ENCODE measurements around the gene P2RX1. TPM values are rescaled to one million over a fixed set of nuclear protein-coding genes. Genes with fewer than 3 reads are reported as not detected.

Gene P2RX1
- polyA plus RNA-seq, 1 donor: 97.1 TPM

- no peaks in the 10 kb centered on the region for H3K9me3 ChIP-seq (ENCODE audit: control insufficient read depth, low read depth, low read length)
- no peaks in the 10 kb centered on the region for H3K27me3 ChIP-seq (ENCODE audit: control insufficient read depth, insufficient read depth, low read length)
- H3K36me3 ChIP-seq (ENCODE audit: control insufficient read depth, insufficient read depth, low read length): peaks cover 7% of the 10 kb centered on the region
- H3K27ac ChIP-seq (ENCODE audit: low read length): no peak overlapping the region
- DNase-seq: no peak
- WGBS (ENCODE audit: insufficient coverage, low lambda C conversion rate): no CpG with 5 or more reads among the region's 4 CpGs
- H3K4me3 ChIP-seq (ENCODE audit: low read length): no peak overlapping the region
- peaks cover 4% of the 10 kb centered on the region for H3K4me1 ChIP-seq (ENCODE audit: control insufficient read depth, insufficient read depth, low read length)
These were observed 9.4 kb downstream of the P2RX1 start for GRCh38 chr17:3906881-3907280.

- H3K4me1 ChIP-seq (ENCODE audit: control insufficient read depth, insufficient read depth, low read length): no peaks in the 10 kb centered on the region
- DNase-seq: no peak
- no peaks in the 10 kb centered on the region for H3K9me3 ChIP-seq (ENCODE audit: control insufficient read depth, low read depth, low read length)
- no peaks in the 10 kb centered on the region for H3K27me3 ChIP-seq (ENCODE audit: control insufficient read depth, insufficient read depth, low read length)
- no peak overlapping the region for H3K4me3 ChIP-seq (ENCODE audit: low read length)
- H3K27ac ChIP-seq (ENCODE audit: low read length): no peak overlapping the region
- WGBS (ENCODE audit: insufficient coverage, low lambda C conversion rate): no CpG with 5 or more reads among the region's 11 CpGs
- H3K36me3 ChIP-seq (ENCODE audit: control insufficient read depth, insufficient read depth, low read length): peaks cover 4% of the 10 kb centered on the region
These were observed 11.2 kb downstream of the P2RX1 start for GRCh38 chr17:3905017-3905520.

- Histone ChIP-seq H3K4me3 (ENCODE audit: low read length) (no peak overlapping the region), H3K4me1 (ENCODE audit: control insufficient read depth, insufficient read depth, low read length) (no peaks in the 10 kb centered on the region), H3K27ac (ENCODE audit: low read length) (no peak overlapping the region), H3K36me3 (ENCODE audit: control insufficient read depth, insufficient read depth, low read length) (peaks cover 4% of the 10 kb centered on the region), H3K9me3 (ENCODE audit: control insufficient read depth, low read depth, low read length) (no peaks in the 10 kb centered on the region), H3K27me3 (ENCODE audit: control insufficient read depth, insufficient read depth, low read length) (no peaks in the 10 kb centered on the region)
- no CpG with 5 or more reads among the region's 15 CpGs for WGBS (ENCODE audit: insufficient coverage, low lambda C conversion rate)
- no peak for DNase-seq
These were observed 11.8 kb downstream of the P2RX1 start for GRCh38 chr17:3904501-3904900.

DNA sequence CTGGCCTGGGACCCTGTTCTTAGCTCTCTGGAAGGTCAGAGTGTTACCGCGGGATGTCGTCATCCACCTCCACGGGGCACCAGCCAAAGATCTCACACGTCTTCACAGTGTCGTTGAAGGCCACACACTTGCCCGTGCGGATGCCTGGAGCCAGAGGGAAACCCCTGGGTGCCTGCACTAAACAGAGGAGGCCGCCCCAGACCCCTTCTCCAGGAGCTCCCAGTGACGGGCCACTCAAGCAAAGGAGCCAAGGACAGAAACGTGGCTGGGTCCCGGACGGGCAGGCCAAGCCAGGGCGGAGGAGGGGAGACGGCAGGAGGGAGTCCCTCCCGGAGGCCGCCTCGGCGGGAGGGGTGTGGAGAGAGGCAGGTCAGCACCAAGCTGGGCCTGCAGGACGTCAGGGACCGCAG lies 12.4 kb downstream of the P2RX1 start:
- DNase-seq: no peak
- Histone ChIP-seq H3K4me3 (ENCODE audit: low read length) (no peak overlapping the region), H3K4me1 (ENCODE audit: control insufficient read depth, insufficient read depth, low read length) (no peaks in the 10 kb centered on the region), H3K36me3 (ENCODE audit: control insufficient read depth, insufficient read depth, low read length) (peaks cover 4% of the 10 kb centered on the region), H3K9me3 (ENCODE audit: control insufficient read depth, low read depth, low read length) (no peaks in the 10 kb centered on the region), H3K27ac (ENCODE audit: low read length) (no peak overlapping the region), H3K27me3 (ENCODE audit: control insufficient read depth, insufficient read depth, low read length) (no peaks in the 10 kb centered on the region)
- 60% methylated on average over 1 of the region's 21 CpGs for WGBS (ENCODE audit: insufficient coverage, low lambda C conversion rate)

DNA sequence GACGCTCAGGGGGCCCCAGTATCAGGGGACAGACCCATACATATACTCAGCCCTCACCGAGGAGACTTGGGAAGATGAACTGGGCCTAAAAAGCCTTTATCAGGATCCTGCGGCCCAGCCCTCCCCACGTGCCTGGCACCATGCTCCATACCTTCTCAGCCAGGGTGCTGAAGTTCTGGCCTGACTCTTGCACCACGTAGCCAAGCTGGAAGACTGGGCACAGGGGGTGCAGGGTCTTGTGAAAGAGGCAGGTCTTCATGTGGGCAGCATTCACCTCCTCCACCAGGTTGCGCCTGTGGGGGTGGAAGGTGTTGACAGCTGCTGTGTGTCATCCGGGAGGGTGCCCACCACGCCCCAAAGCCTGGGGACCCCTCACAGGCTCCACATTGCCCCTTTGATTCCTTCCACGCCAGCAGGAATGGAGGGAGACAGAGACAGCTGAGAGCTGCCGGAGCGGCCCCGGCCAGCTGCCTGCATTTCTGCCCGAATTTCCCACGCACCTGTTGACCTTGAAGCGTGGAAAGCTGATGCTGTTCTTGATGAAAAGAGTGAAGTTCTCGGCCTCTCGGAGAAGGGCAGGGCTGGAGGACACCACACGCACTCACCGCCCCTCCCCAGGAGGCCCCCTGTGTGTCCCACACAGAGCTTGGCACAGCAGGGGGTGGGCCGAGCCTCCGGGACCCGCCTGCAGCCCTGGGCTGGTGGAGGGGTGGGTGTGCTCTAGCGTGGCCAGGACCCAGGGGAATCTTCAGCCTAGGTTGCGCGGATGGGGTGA lies 13.0 kb downstream of the P2RX1 start:
- Histone ChIP-seq H3K4me1 (ENCODE audit: control insufficient read depth, insufficient read depth, low read length) (no peaks in the 10 kb centered on the region), H3K9me3 (ENCODE audit: control insufficient read depth, low read depth, low read length) (no peaks in the 10 kb centered on the region), H3K4me3 (ENCODE audit: low read length) (no peak overlapping the region), H3K27me3 (ENCODE audit: control insufficient read depth, insufficient read depth, low read length) (no peaks in the 10 kb centered on the region), H3K27ac (ENCODE audit: low read length) (no peak overlapping the region), H3K36me3 (ENCODE audit: control insufficient read depth, insufficient read depth, low read length) (peaks cover 9% of the 10 kb centered on the region)
- no peak for DNase-seq
- no CpG with 5 or more reads among the region's 25 CpGs for WGBS (ENCODE audit: insufficient coverage, low lambda C conversion rate)

DNA sequence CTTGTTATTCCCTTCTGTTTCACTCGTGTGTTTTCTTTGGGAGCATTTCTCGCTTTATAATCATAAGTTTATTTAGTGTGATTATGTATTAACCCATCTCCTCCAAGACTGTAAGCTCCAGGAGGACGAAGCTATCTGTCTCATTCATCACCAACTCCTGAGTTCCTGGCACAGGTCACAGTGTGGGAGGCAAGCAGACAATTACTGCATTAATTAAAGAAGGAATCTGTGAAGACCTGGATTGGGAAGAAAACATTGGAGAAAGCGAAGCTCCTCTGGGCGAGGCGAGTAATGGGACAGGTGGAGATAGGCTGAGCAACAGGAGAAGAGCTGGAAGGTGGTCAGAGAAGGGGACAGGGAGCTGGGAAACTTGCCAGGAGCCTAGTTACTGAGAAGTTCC lies 15.6 kb downstream of the P2RX1 start:
- H3K36me3 ChIP-seq (ENCODE audit: control insufficient read depth, insufficient read depth, low read length): peaks cover 16% of the 10 kb centered on the region
- no peak for DNase-seq
- no peak overlapping the region for H3K4me3 ChIP-seq (ENCODE audit: low read length)
- H3K27me3 ChIP-seq (ENCODE audit: control insufficient read depth, insufficient read depth, low read length): no peaks in the 10 kb centered on the region
- 100% methylated on average over 3 of the region's 6 CpGs for WGBS (ENCODE audit: insufficient coverage, low lambda C conversion rate)
- H3K9me3 ChIP-seq (ENCODE audit: control insufficient read depth, low read depth, low read length): no peaks in the 10 kb centered on the region
- H3K4me1 ChIP-seq (ENCODE audit: control insufficient read depth, insufficient read depth, low read length): no peaks in the 10 kb centered on the region
- no peak overlapping the region for H3K27ac ChIP-seq (ENCODE audit: low read length)

DNA sequence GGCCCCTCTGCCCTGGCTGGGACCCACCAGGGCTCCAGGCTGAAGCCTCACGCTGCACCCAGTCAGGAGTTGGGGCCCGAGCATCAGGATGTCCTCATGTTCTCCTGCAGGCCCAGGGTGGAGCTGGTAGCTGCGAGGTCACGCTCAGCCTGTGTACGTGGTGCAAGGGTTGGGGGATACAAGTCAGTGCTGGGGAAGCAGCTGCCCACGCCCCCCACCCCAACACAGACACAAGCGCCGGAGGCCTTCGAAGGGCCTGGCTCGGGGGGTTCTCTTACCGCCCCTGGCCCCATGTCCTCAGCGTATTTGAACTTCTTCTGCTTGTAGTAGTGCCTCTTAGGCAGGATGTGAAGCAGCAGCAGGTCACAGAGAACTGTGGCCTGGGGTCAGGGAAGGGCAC lies 18.5 kb downstream of the P2RX1 start:
- WGBS (ENCODE audit: insufficient coverage, low lambda C conversion rate): no CpG with 5 or more reads among the region's 12 CpGs
- Histone ChIP-seq H3K36me3 (ENCODE audit: control insufficient read depth, insufficient read depth, low read length) (peaks cover 12% of the 10 kb centered on the region), H3K27ac (ENCODE audit: low read length) (no peak overlapping the region), H3K4me3 (ENCODE audit: low read length) (no peak overlapping the region), H3K27me3 (ENCODE audit: control insufficient read depth, insufficient read depth, low read length) (no peaks in the 10 kb centered on the region), H3K9me3 (ENCODE audit: control insufficient read depth, low read depth, low read length) (no peaks in the 10 kb centered on the region), H3K4me1 (ENCODE audit: control insufficient read depth, insufficient read depth, low read length) (peaks cover 20% of the 10 kb centered on the region)
- no peak for DNase-seq

GRCh38 chr17:3896968-3897235 lies 19.4 kb downstream of the P2RX1 start:
- no peaks in the 10 kb centered on the region for H3K27me3 ChIP-seq (ENCODE audit: control insufficient read depth, insufficient read depth, low read length)
- H3K9me3 ChIP-seq (ENCODE audit: control insufficient read depth, low read depth, low read length): no peaks in the 10 kb centered on the region
- no peak for DNase-seq
- no peak overlapping the region for H3K4me3 ChIP-seq (ENCODE audit: low read length)
- H3K36me3 ChIP-seq (ENCODE audit: control insufficient read depth, insufficient read depth, low read length): peaks cover 12% of the 10 kb centered on the region
- H3K27ac ChIP-seq (ENCODE audit: low read length): no peak overlapping the region
- WGBS (ENCODE audit: insufficient coverage, low lambda C conversion rate): no CpG with 5 or more reads among the region's 6 CpGs
- peaks cover 22% of the 10 kb centered on the region for H3K4me1 ChIP-seq (ENCODE audit: control insufficient read depth, insufficient read depth, low read length)

DNA sequence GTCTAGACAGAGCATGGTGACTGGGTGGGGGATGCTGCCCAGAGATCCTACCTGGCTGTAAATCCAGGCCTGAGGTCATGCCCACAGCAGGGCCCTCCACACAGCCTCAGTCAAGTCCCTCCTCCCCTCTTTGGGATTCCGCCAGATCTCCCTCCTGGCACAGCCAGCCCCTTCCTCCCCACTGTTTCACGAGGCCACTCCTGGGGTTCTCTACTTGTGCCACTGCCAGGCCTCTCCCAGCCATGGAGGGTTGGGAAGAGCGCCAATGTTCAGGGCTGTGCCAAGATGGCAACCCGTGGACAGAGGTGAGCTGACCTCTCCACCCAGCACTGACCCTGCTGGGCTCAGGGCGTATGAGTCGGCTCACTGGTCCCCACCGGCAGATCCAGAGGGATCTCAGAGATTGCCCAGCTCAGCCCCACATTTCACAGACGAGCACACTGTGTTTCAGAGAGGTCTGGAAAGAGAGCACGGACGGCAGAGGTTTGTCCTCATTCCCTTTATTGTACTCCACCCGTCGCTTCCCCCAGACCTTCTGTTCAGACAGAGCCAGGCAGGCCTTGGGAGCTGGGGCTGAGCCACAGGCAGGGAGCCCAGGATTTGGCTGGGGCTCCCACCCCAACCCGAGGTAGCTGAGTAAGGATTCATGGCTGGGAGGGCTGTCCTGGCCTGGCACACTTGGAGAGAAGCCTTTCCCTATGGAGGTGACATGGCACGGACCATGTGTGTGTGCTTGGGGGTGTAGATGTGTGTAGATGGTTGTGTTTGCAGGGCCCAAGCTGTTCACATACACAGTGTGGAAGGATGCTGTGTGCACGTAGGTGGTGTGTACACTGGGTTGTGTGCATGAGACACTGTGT lies 19.9 kb downstream of the P2RX1 start:
- H3K36me3 ChIP-seq (ENCODE audit: control insufficient read depth, insufficient read depth, low read length): peaks cover 12% of the 10 kb centered on the region
- H3K27ac ChIP-seq (ENCODE audit: low read length): no peak overlapping the region
- H3K4me1 ChIP-seq (ENCODE audit: control insufficient read depth, insufficient read depth, low read length): peaks cover 26% of the 10 kb centered on the region
- DNase-seq: no peak
- H3K4me3 ChIP-seq (ENCODE audit: low read length): no peak overlapping the region
- no peaks in the 10 kb centered on the region for H3K27me3 ChIP-seq (ENCODE audit: control insufficient read depth, insufficient read depth, low read length)
- H3K9me3 ChIP-seq (ENCODE audit: control insufficient read depth, low read depth, low read length): no peaks in the 10 kb centered on the region
- no CpG with 5 or more reads among the region's 15 CpGs for WGBS (ENCODE audit: insufficient coverage, low lambda C conversion rate)

GRCh38 chr17:3895354-3895753 lies 20.9 kb downstream of the P2RX1 start:
- no peaks in the 10 kb centered on the region for H3K27me3 ChIP-seq (ENCODE audit: control insufficient read depth, insufficient read depth, low read length)
- no CpG with 5 or more reads among the region's 3 CpGs for WGBS (ENCODE audit: insufficient coverage, low lambda C conversion rate)
- H3K27ac ChIP-seq (ENCODE audit: low read length): peak overlapping the region; percentile 88
- peaks cover 12% of the 10 kb centered on the region for H3K36me3 ChIP-seq (ENCODE audit: control insufficient read depth, insufficient read depth, low read length)
- peaks cover 26% of the 10 kb centered on the region for H3K4me1 ChIP-seq (ENCODE audit: control insufficient read depth, insufficient read depth, low read length)
- DNase-seq: no peak
- H3K4me3 ChIP-seq (ENCODE audit: low read length): no peak overlapping the region
- no peaks in the 10 kb centered on the region for H3K9me3 ChIP-seq (ENCODE audit: control insufficient read depth, low read depth, low read length)

Measured in large intestine (tissue), 3 donors.